Lower leg skin (tissue), 4 donors: ENCODE results near the gene MPHOSPH8. TPM values are rescaled to one million over a fixed set of nuclear protein-coding genes. Genes with fewer than 3 reads are reported as not detected.
A peak's percentile ranks its signal among the peaks of the same experiment; 100 is the strongest.
"Not testable (repeated sequence)": the region's sequence is repeated elsewhere in the genome, so short reads cannot be mapped to it uniquely, and the experiment has no call there.

Experiments used
- DNase-seq, 2 donors: peaks; one replicate each; pipeline ENCODE4 v3.0.0-alpha.2; 2019; ENCODE audit warnings: low spot score in 2 of 2
- H3K4me3 ChIP-seq: fragments of 200-600 bp; sonication (generic); 2 replicates; pipeline ENCODE4 v1.5.1; 2017; ENCODE audit warnings: mild to moderate bottlenecking, low read depth; ENCODE audit not compliant: poor library complexity, severe bottlenecking
- POLR2A ChIP-seq, 2 donors: fragments of 450-650 bp; IDR thresholded peaks; one replicate each; pipeline ENCODE4 v1.6.1; 2016 to 2017; ENCODE audit warnings: antibody characterized with exemption in 2 of 2, mild to moderate bottlenecking in 1 of 2, moderate library complexity in 1 of 2
- WGBS, 2 donors: methylation state at CpG; one replicate each; pipeline ENCODE4 v1.1.5; 2018; 5-methylcytosine and 5-hydroxymethylcytosine counted together
- intact Hi-C: fragments of 100-400 bp; cut with DNase I; formaldehyde crosslinking; loops from one replicate; pipeline ENCODE4 v1.15.0; 2023; ENCODE audit warnings: low total_unique reads
- total RNA-seq, 4 donors: library from RNA; depleted of rRNA; stranded (reverse); fragments of >200 nt; gene quantifications; one replicate each; pipeline ENCODE4 v1.1.0, GENCODE V29; 2016
- TF ChIP-seq, protein P1 (sequence below), 3 donors: fragments of 450-650 bp; IDR thresholded peaks; one replicate each; pipeline ENCODE4 v1.5.1; 2016; ENCODE audit warnings: antibody characterized with exemption in 3 of 3, mild to moderate bottlenecking in 3 of 3, moderate library complexity in 2 of 3

MPHOSPH8 gene
- total RNA-seq, 4 donors from 2014 or later = 18.6 to 30.1 (median 25.6) TPM

DNA sequence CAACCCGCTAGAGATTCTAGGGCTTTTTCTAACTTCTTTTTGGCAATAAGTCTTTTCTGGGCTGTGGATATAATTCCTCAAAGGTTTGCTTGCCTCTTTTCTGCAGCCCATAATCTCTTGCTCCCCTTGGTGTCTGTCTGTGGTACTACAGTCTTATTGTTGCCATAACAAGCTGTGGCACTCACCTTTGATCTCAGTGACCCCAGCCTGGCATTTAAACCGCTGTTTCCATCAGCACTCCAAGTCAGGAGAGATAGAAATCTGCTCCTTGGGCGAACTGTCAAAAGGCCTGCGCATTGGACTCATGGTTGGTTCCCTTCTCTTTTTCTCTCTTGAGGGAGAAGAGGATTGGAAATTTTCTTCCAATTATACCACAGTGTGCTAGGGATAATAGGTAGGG is 14.5 kb upstream of the MPHOSPH8 start:
- WGBS, 2 donors = 68 to 75% methylated on average over 4 of the region's 4 CpGs
- intact Hi-C loops = no loop called here
- TF ChIP-seq, protein P1, sequence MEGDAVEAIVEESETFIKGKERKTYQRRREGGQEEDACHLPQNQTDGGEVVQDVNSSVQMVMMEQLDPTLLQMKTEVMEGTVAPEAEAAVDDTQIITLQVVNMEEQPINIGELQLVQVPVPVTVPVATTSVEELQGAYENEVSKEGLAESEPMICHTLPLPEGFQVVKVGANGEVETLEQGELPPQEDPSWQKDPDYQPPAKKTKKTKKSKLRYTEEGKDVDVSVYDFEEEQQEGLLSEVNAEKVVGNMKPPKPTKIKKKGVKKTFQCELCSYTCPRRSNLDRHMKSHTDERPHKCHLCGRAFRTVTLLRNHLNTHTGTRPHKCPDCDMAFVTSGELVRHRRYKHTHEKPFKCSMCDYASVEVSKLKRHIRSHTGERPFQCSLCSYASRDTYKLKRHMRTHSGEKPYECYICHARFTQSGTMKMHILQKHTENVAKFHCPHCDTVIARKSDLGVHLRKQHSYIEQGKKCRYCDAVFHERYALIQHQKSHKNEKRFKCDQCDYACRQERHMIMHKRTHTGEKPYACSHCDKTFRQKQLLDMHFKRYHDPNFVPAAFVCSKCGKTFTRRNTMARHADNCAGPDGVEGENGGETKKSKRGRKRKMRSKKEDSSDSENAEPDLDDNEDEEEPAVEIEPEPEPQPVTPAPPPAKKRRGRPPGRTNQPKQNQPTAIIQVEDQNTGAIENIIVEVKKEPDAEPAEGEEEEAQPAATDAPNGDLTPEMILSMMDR (IDR thresholded peaks at IDR 0.05) = no peak
- TF ChIP-seq POLR2A (IDR thresholded peaks at IDR 0.05) = no peak
- DNase-seq = no peak
- no peak overlapping the region for H3K4me3 ChIP-seq

DNA sequence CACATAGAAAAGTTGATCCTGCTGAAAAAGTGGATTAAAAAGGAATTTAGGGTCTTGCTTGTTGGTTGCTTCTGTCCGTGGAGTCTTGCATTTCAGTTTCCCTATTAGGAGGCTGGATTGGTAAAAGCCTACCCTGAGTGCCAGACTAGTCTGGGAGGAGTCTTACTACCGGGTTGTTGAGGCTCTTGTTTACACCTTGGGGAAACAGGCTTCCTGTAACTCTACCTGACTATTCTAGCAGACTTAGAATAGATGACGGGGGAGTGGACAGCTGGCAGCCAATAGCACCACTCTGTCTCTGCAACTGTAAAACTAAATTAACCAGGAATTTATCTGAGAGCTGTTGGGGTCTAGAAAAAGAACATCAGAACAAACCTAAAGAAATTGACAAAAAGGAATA is 11.3 kb upstream of the MPHOSPH8 start:
- WGBS, 2 donors = 43 to 55% methylated on average over 3 of the region's 3 CpGs
- intact Hi-C loops = no loop called here
- DNase-seq = no peak
- no peak overlapping the region for H3K4me3 ChIP-seq
- TF ChIP-seq POLR2A (IDR thresholded peaks at IDR 0.05) = no peak
- TF ChIP-seq, protein P1 (IDR thresholded peaks at IDR 0.05) = no peak

- TF ChIP-seq POLR2A (IDR thresholded peaks at IDR 0.05) = no peak
- TF ChIP-seq, protein P1 (IDR thresholded peaks at IDR 0.05) = no peak
- 91 to 94% methylated on average over 2 of the region's 2 CpGs for WGBS, 2 donors
- no peak overlapping the region for H3K4me3 ChIP-seq
- intact Hi-C loops = no loop called here
- DNase-seq = no peak
Measured at GRCh38 chr13:19624265-19624664, 9.2 kb upstream of the MPHOSPH8 start.

GRCh38 chr13:19632915-19633478 is 462 bp upstream of the MPHOSPH8 start:
- H3K4me3 ChIP-seq = peak overlapping the region; percentile 87
- WGBS, 2 donors = 11 to 15% methylated on average over 25 of the region's 25 CpGs
- DNase-seq = no peak
- intact Hi-C loops = no loop called here
- no peak for TF ChIP-seq POLR2A (IDR thresholded peaks at IDR 0.05)
- TF ChIP-seq, protein P1 (IDR thresholded peaks at IDR 0.05) = no peak

DNA sequence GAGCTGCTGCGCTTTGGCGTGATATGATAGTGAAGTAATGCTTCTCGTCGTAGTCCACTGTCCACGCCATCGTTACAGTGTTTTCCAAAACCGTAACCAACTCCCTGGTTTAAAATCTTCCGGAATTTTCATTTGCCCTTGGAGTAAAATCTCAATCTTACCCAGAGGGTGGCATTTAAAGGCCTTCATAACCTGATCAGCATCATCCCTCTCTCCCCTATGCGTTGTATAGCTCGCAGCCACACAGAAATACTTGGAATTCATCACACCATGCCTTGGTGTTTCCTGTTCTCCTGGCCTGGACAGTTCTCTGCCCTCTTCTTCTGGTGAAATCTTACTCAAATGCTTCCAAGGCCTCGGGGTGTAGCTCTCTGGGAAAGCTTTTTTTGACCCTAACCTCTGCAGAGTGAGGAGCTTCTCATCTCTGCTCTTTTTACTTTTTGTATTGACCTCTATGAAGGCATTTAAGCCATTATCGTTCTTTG is 839 bp downstream of the MPHOSPH8 start:
- WGBS, 2 donors = 1% methylated on average over 12 of the region's 12 CpGs
- TF ChIP-seq, protein P1 (IDR thresholded peaks at IDR 0.05) = no peak
- no peak for TF ChIP-seq POLR2A (IDR thresholded peaks at IDR 0.05)
- DNase-seq = peak in 1 of 2 donors; percentile 20
- intact Hi-C loops = no loop called here
- H3K4me3 ChIP-seq = peak overlapping the region; percentile 87

DNA sequence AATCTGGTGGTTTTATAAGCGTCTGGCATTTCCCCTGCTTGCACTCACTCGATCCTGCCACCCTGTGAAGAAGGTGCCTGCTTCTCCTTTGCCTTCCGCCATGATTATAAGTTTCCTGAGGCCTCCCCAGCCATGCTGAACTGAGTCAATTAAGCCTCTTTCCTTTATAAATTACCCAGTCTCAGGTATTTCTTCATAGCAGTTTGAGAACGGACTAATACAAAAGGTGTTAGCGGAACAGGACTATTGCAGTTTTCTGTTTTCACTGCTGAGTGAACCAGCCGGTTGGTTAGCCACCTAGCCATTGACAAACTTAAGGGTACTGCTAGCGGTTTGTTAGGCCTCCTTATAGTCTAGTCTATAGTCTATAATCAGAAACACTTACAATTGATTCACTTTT is 2.5 kb downstream of the MPHOSPH8 start:
- intact Hi-C loops, H3K4me3 ChIP-seq, DNase-seq: not testable (repeated sequence)
- WGBS, 2 donors = 89 to 92% methylated on average over 7 of the region's 7 CpGs
